Transverse colon (tissue), 4 donors: Measurements from ENCODE around the gene RELA. TPM values are rescaled to one million over a fixed set of nuclear protein-coding genes. Genes with fewer than 3 reads are reported as not detected.

ENCODE experiments used
- DNase-seq: peaks from one replicate; pipeline ENCODE4 v3.0.0-alpha.2; 2019
- H3K27ac ChIP-seq, 4 donors: fragments of 200-600 bp; sonication (generic); 2 replicates each; pipeline ENCODE4 v1.5.1; 2016 to 2018; ENCODE audit warnings: inconsistent platforms in 4 of 4
- H3K27me3 ChIP-seq: fragments of 200-600 bp; sonication (generic); 2 replicates; pipeline ENCODE4 v1.5.1; 2017; ENCODE audit warnings: inconsistent platforms
- H3K36me3 ChIP-seq, 4 donors: fragments of 200-600 bp; sonication (generic); 2 replicates each; pipeline ENCODE4 v1.5.1; 2017 to 2019; ENCODE audit warnings: inconsistent platforms in 4 of 4
- H3K4me1 ChIP-seq, 4 donors: fragments of 200-600 bp; sonication (generic); 2 replicates each; pipeline ENCODE4 v1.5.1; 2017 to 2020; ENCODE audit warnings: inconsistent platforms in 4 of 4
- H3K4me3 ChIP-seq, 4 donors: fragments of 200-600 bp; sonication (generic); 1 replicate in 1 of 4; 2 replicates in 3 of 4; pipeline versions ENCODE4 v1.5.1 to v1.6.1; 2017 to 2019; ENCODE audit warnings: inconsistent platforms in 4 of 4
- H3K9me3 ChIP-seq, 2 donors: fragments of 200-600 bp; sonication (generic); 2 replicates each; pipeline ENCODE4 v1.5.1; 2017 to 2019; ENCODE audit warnings: inconsistent platforms in 2 of 2
- CTCF ChIP-seq, 5 experiments: fragments of 200-600 bp in 3 of 5; fragments of 450-650 bp in 2 of 5; sonication (generic) in 3 of 5; IDR thresholded peaks; 1 replicate in 2 of 5; 2 replicates in 3 of 5; pipeline ENCODE4 v1.5.1; 2016 to 2017; ENCODE audit warnings: antibody characterized with exemption in 5 of 5, inconsistent platforms in 3 of 5, mild to moderate bottlenecking in 2 of 5, moderate library complexity in 1 of 5
- EP300 ChIP-seq: sonication (generic); formaldehyde crosslinking; IDR thresholded peaks from one replicate; pipeline ENCODE4 v1.6.1; 2017; ENCODE audit warnings: antibody characterized with exemption, low read depth
- POLR2A ChIP-seq: fragments of 450-650 bp; IDR thresholded peaks from one replicate; pipeline ENCODE4 v1.6.1; 2016; ENCODE audit warnings: antibody characterized with exemption, mild to moderate bottlenecking, moderate library complexity
- POLR2AphosphoS5 ChIP-seq, 3 donors: sonication (generic); formaldehyde crosslinking; IDR thresholded peaks; one replicate each; pipeline ENCODE4 v1.6.1; 2016; ENCODE audit warnings: antibody characterized with exemption in 3 of 3
- WGBS, 2 donors: methylation state at CpG; one replicate each; pipeline ENCODE4 v1.1.5; 2018; ENCODE audit warnings: low coverage in 1 of 2; 5-methylcytosine and 5-hydroxymethylcytosine counted together
- in situ Hi-C, 4 donors: fragments of 200-750 bp; cut with MboI; loops; one replicate each; pipeline versions ENCODE4 v1.15.0 to v1.15.1; 2017; ENCODE audit warnings: low sequenced_read_pairs in 3 of 4, low pct_ligation_motif_present in 1 of 4, low pct_unique_long_range_greater_than_20kb in 1 of 4
- intact Hi-C: fragments of 100-400 bp; cut with DNase I; formaldehyde crosslinking; loops from one replicate; pipeline ENCODE4 v1.15.1; 2023; ENCODE audit warnings: low total_unique reads
- total RNA-seq, 4 donors: library from RNA; depleted of rRNA; stranded (reverse); fragments of >200 nt; gene quantifications; one replicate each; pipeline ENCODE4 v1.1.0, GENCODE V29; 2016

RELA gene
- total RNA-seq, 4 donors from 2014 or later: 45.8 to 95.8 (median 58.4) TPM

GRCh38 chr11:65637032-65637557, 25.6 kb downstream of the RELA start:
- Histone ChIP-seq H3K4me1 (peaks cover 9 to 38% (median 32%) of the 10 kb centered on the region in 4 donors), H3K4me3 (no peak overlapping the region), H3K9me3 (no peaks in the 10 kb centered on the region), H3K36me3 (peaks cover 0 to 29% (median 14%) of the 10 kb centered on the region in 4 donors), H3K27me3 (no peaks in the 10 kb centered on the region), H3K27ac (peak overlapping the region; percentile 84 to 92 (median 88))
- no peak for DNase-seq
- in situ Hi-C loops: no loop called here
- intact Hi-C loops: loop anchor here (10.0 kb wide), 1 partner anchor 68 kb away; no protein-coding TSS in a partner anchor
- TF ChIP-seq CTCF (IDR thresholded peaks at IDR 0.05) (no peak), POLR2A (no peak)
- WGBS, 2 donors: 95% methylated on average over 3 of the region's 3 CpGs; no CpG with 5 or more reads in 1 of the 2 donors

GRCh38 chr11:65636108-65637031, 26.3 kb downstream of the RELA start:
- peaks cover 0 to 31% (median 15%) of the 10 kb centered on the region in 4 donors for H3K36me3 ChIP-seq
- TF ChIP-seq POLR2A: no peak
- no peak for TF ChIP-seq EP300
- no peak for TF ChIP-seq POLR2AphosphoS5 (IDR thresholded peaks at IDR 0.05)
- TF ChIP-seq CTCF (IDR thresholded peaks at IDR 0.05): no peak
- WGBS, 2 donors: 91% methylated on average over 22 of the region's 28 CpGs; no CpG with 5 or more reads in 1 of the 2 donors
- H3K9me3 ChIP-seq: no peaks in the 10 kb centered on the region
- no peak overlapping the region for H3K4me3 ChIP-seq
- intact Hi-C loops (loop anchor here (10.0 kb wide), 1 partner anchor 68 kb away; no protein-coding TSS in a partner anchor), in situ Hi-C loops (no loop called here)
- H3K27me3 ChIP-seq: no peaks in the 10 kb centered on the region
- peaks cover 9 to 37% (median 28%) of the 10 kb centered on the region in 4 donors for H3K4me1 ChIP-seq
- H3K27ac ChIP-seq: peak overlapping the region in 1 of 4 donors; percentile 90
- DNase-seq: no peak

- Histone ChIP-seq H3K4me1 (peaks cover 9 to 30% (median 26%) of the 10 kb centered on the region in 4 donors), H3K9me3 (no peaks in the 10 kb centered on the region), H3K27me3 (no peaks in the 10 kb centered on the region), H3K4me3 (no peak overlapping the region), H3K36me3 (peaks cover 0 to 38% (median 18%) of the 10 kb centered on the region in 4 donors), H3K27ac (no peak overlapping the region)
- intact Hi-C loops (loop anchor here (10.0 kb wide), 1 partner anchor 70 kb away; no protein-coding TSS in a partner anchor), in situ Hi-C loops (no loop called here)
- no peak for DNase-seq
- TF ChIP-seq POLR2A: no peak
- TF ChIP-seq POLR2AphosphoS5 (IDR thresholded peaks at IDR 0.05): no peak
- TF ChIP-seq EP300: no peak
- no peak for TF ChIP-seq CTCF (IDR thresholded peaks at IDR 0.05)
- WGBS, 2 donors: 93% methylated on average over 45 of the region's 46 CpGs; no CpG with 5 or more reads in 1 of the 2 donors
These were observed 27.6 kb downstream of the RELA start for GRCh38 chr11:65634905-65635731.
